GM19099 (cell line): ENCODE measurements around the gene ZNF780B.

Experiments used
- POLR2A ChIP-seq: IDR thresholded peaks from 3 replicates; pipeline ENCODE4 v1.6.1; 2011; ENCODE audit warnings: low read depth; ENCODE audit not compliant: insufficient read length; ENCODE audit errors: extremely low read depth

Gene ZNF780B

DNA sequence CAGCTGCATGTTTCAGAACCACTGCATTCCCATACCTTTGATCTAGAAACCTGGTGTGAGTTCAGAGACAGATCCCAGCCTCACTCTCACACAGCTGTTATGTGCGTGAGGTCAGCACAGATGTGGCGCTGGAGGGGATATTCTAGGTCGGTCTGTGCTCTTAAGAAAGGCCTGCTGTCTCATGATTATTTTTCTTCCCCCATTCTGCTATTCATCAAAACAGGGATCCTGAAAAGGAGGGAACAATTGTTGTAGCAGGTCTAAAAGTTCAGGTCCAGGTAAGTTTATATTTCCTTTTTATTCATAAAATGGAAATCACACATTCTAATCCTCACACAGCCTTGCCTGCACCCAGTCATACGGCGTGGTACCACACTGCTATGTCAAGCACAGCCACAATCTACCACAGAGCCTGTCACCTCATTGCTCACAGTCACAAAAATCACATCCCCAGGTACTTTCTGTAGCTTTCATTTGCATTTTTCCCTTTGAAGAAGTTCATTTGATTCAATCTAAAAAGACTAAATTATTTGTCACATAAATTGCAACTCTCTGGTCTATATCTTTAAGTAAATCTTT is 58.3 kb downstream of the ZNF780B start:
- TF ChIP-seq POLR2A = no peak

DNA sequence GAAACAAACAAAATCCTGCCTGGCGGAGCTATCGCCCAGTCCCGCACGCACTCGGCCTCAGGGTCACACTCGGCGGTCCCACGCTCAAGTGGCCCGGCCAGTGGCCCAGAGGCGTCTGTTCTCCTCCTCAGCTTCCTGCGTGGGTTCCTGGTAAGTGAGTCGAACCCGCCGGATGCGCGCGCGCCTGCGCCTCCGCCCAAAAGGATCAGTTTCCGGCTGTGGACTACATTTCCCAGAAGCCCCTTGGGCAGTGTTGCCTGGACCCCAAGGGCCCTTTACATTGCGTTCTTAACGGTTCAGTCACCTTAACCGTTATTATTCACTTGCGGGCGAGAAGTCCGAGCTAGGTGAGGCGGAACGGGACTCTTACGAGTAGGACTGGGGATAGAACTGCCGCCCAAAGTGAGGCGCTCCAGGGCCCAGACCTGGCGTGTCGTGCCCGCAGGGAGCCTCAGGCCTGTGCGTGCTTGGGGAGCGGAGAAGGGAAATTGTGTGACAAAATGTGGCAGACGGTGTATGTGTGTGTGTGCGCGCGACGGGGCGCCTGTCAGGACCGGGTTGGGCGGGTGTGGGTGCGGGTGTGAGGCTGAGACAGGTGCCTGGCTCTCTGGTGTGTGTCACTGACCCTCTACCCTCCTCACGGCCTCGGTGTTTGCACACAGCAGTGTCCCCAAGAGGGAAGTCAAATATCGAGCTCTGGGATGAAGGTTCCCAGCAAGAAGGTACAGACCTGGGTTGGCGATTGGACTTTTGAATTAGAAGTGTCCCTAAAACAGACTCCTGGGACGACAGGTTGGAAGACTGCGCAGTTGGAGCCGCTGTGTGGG is 59.0 kb downstream of the ZNF780B start, which contains the start of gene ZNF546:
TSS of gene ZNF546 (plus strand) at position 250 of the 827 bp plus-strand sequence. CDS start 1,267 bp downstream, outside the sequence.
- TF ChIP-seq POLR2A = peak; percentile 98

DNA sequence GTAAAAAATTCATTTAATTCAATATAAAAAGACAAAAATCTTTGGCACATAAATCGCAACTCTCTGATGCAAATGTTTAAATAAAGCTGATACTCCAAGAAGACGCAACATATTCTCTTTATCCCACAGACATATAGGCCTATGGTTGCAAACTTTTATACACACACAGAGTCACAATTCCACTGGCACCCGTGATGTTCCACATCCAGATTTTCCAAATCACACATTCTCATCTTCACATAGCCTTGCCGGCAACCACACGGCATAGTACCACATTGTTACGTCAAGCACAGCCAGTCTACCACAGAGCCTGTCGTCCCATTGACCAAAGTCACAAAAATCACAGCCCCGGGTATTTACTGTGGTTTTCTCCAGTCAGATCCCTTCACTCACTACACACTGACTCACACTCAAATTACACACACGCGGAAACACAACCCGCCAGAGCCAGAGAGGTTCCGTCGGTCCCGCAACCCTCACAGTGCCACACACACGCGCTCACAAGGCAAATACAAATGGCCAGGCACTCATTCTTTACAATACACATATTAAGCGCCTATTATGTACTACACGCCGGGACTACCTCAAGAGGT is 59.7 kb downstream of the ZNF780B start:
- no peak for TF ChIP-seq POLR2A

DNA sequence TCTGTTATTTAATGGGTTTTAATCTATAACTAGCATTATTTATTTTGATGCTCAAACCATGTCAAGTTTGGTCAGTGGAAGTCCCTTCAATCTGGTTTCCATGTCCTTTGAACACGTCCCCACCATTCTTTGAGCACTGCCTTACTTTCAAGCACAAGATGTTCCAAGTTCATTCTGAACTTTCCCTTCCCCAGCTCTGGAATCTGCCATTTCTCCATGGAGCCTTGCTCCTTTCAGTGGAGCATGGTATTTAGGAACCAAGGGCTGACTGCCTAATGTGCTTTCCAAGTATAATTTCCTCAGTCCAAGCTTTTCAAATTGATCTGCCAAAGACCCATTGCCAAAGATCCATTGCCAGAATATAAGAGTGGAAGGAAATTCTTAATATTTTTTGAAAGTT is 60.2 kb downstream of the ZNF780B start:
- no peak for TF ChIP-seq POLR2A

DNA sequence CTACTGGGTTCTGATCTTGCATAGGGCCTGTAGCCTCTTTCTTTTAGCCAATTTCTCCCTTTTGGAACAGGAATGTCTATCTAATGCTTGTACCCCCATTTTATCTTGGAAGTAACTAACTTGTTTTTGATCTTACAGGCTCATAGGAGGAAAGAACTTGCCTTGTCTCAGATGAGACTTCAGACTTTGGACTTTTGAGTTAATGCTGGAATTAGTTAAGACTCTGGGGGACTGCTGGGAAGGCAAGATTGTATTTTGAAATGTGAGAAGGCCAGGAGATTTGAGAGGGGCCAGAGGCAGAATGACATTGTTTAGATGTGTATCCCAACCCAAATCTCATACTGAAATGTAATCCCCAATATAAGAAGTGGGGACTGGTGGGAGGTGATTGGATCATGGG is 61.7 kb downstream of the ZNF780B start:
- no peak for TF ChIP-seq POLR2A

DNA sequence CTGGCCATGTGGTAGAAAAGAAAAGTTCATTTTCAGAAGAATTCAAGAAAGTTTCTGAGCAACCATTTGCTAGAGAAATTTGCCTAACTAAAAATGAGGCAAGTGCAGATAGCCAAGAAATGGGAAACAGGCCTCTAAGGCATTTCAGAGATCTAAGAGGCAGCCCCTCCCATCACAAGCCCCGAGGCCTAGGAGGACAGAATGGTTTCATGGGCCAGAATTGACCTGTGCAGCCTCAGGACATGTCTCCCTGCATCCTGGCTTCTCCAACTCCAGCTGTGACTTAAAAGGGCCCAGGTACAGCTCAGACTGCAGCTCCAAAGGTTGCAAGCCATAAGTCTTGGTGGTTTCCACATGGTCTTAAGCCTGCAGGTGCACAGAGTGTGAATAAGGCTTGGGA is 62.4 kb downstream of the ZNF780B start:
- TF ChIP-seq POLR2A = no peak

DNA sequence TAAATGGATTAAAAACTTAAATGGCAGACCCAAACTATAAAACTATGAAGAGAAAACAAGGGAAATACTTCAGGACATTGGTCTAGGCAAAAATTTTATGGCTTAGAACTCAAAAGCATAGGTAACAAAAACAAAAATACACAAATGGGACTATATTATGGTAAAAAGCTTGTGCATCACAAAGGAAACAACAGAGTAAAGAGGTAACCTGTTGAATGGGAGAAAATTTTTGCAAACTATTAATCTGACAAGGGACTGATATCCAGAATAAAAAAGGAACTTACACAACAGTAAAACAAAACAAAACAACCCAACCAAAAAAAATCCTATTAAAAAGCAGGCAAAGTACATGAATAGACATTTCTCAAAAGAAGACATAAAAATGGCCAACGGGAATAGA is 68.4 kb downstream of the ZNF780B start:
- TF ChIP-seq POLR2A = no peak

DNA sequence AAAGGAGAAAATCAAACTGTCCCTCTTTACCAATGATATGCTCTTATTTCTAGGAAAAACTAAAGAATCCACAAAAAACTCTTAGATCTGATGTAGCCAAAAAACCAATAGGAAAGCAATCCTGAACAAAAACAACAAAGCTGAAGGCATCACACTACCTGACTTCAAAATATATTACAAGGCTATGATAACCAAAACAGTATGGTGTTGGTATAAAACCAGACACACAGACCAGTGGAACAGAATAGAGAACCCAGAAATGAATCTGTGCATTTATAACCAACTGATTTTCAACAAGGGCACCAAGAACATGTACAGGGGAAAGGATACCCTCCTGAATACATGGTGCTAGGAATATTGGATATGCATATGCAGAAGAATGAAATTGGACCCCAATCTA is 68.9 kb downstream of the ZNF780B start:
- no peak for TF ChIP-seq POLR2A

DNA sequence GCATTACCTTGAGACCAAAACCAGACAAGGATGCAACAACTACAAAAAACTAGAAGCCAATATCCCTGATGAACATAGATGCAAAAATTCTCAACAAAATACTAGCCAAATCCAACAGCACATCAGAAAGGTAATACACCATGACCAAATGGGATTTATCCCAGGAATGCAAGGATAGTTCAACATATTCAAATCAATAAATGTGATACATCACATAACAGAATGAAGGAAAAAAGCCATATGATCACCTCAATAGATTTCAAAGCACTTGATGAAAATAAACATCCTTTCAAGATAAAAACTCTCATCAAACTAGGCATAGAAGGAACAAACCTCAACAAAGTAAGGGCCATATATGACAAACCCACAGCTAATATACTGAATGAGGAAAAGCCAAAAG is 69.4 kb downstream of the ZNF780B start:
- no peak for TF ChIP-seq POLR2A

DNA sequence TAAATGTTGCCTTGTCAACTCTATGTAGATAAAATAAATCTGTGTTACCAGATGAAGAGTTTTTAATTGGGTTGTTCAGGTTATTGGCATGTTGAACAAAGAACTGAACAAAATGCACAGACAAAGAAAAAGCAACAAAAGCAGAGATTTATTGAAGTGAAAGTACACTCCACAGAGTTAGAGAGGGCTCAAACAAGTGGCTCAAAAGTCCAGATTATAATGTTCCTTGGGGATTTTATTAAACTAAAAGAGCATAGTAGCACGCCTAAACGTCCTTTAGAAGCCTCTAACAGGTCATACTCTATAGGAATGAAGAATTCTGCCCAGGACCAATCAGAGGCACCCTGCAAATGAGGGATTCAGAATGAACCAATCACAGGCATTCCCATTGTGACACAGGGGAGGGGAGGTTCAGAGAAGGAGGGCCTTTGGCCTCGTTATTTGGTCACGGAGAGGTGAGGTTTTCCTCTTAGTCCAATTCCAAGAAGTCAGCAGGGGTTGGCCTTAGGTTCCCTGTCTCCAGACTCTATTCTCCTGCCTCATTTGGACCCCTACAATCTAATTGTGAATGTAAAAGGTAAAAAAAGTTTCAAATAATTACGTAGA is 72.2 kb downstream of the ZNF780B start:
- no peak for TF ChIP-seq POLR2A

DNA sequence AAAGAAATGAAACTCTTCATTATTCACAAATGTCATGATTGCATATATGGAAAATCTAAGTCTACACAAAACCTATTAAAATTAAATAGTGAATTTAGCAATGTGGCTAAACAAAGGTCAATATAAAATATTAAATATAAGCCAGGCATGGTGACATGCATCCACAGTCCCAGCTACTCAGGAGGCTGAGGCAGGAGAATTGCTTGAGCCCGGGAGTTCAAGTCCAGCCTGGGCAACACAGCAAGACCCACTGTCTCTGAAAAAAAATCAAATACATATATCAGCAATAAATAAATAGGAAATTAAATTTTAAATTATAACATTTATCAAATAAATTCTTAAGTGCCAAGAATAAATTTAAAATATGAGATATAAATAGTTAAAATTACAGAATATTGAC is 73.1 kb downstream of the ZNF780B start:
- no peak for TF ChIP-seq POLR2A
